ENCODE results near the gene TSPYL1. TPM values are rescaled to one million over a fixed set of nuclear protein-coding genes. Genes with fewer than 3 reads are reported as not detected.

Gene TSPYL1
- total RNA-seq (10 to 100 TPM; 61.9 to 89.3 TPM), polyA plus RNA-seq (ENCODE audit: insufficient read length in 6 of 6) (100 to 1,000 TPM in 1 of 6 donors, 10 to 100 TPM in 5; 65.6 to 100 (median 81.5) TPM)
- long read RNA-seq, donor 1, transcript TSPYL1-201 (1 exons, 3,326 nt): major isoform, 158 of 158 reads
- long read RNA-seq, donor 1, partial matches to known transcripts: 0 of 158 reads
- long read RNA-seq, donor 1, other reads (novel, unspliced or antisense): 0 of 158 reads
- long read RNA-seq, donor 2, transcript TSPYL1-201 (1 exons, 3,326 nt): major isoform, 180 of 180 reads
- long read RNA-seq, donor 2, partial matches to known transcripts: 0 of 180 reads
- long read RNA-seq, donor 2, other reads (novel, unspliced or antisense): 0 of 180 reads
- long read RNA-seq, donor 3, transcript TSPYL1-201 (1 exons, 3,326 nt): major isoform, 79 of 79 reads
- long read RNA-seq, donor 3, partial matches to known transcripts: 0 of 79 reads
- long read RNA-seq, donor 3, other reads (novel, unspliced or antisense): 0 of 79 reads
- long read RNA-seq, donor 4, transcript TSPYL1-201 (1 exons, 3,326 nt): major isoform, 23 of 23 reads
- long read RNA-seq, donor 4, partial matches to known transcripts: 0 of 23 reads
- long read RNA-seq, donor 4, other reads (novel, unspliced or antisense): 0 of 23 reads
- long read RNA-seq, donor 5, transcript TSPYL1-201 (1 exons, 3,326 nt): major isoform, 109 of 109 reads
- long read RNA-seq, donor 5, partial matches to known transcripts: 0 of 109 reads
- long read RNA-seq, donor 5, other reads (novel, unspliced or antisense): 0 of 109 reads
- long read RNA-seq, donor 6, transcript TSPYL1-201 (1 exons, 3,326 nt): major isoform, 85 of 85 reads
- long read RNA-seq, donor 6, partial matches to known transcripts: 0 of 85 reads
- long read RNA-seq, donor 6, other reads (novel, unspliced or antisense): 0 of 85 reads
- long read RNA-seq, donor 7, transcript TSPYL1-201 (1 exons, 3,326 nt): major isoform, 34 of 34 reads
- long read RNA-seq, donor 7, partial matches to known transcripts: 0 of 34 reads
- long read RNA-seq, donor 7, other reads (novel, unspliced or antisense): 0 of 34 reads
- long read RNA-seq, donor 8, transcript TSPYL1-201 (1 exons, 3,326 nt): major isoform, 124 of 124 reads
- long read RNA-seq, donor 8, partial matches to known transcripts: 0 of 124 reads
- long read RNA-seq, donor 8, other reads (novel, unspliced or antisense): 0 of 124 reads
- long read RNA-seq, donor 9, transcript TSPYL1-201 (1 exons, 3,326 nt): major isoform, 5 of 5 reads
- long read RNA-seq, donor 9, partial matches to known transcripts: 0 of 5 reads
- long read RNA-seq, donor 9, other reads (novel, unspliced or antisense): 0 of 5 reads
- long read RNA-seq, donor 10, transcript TSPYL1-201 (1 exons, 3,326 nt): major isoform, 5 of 5 reads
- long read RNA-seq, donor 10, partial matches to known transcripts: 0 of 5 reads
- long read RNA-seq, donor 10, other reads (novel, unspliced or antisense): 0 of 5 reads
- long read RNA-seq, donor 11, transcript TSPYL1-201 (1 exons, 3,326 nt): major isoform, 209 of 209 reads
- long read RNA-seq, donor 11, partial matches to known transcripts: 0 of 209 reads
- long read RNA-seq, donor 11, other reads (novel, unspliced or antisense): 0 of 209 reads
- long read RNA-seq, donor 12, transcript TSPYL1-201 (1 exons, 3,326 nt): major isoform, 156 of 156 reads
- long read RNA-seq, donor 12, partial matches to known transcripts: 0 of 156 reads
- long read RNA-seq, donor 12, other reads (novel, unspliced or antisense): 0 of 156 reads

GRCh38 chr6:116279232-116280160 is at the start of gene TSPYL1:
Gene TSPYL1, minus strand, starts transcription at chr6:116279930. Its CDS starts 100 bp downstream, at chr6:116279830.
- H3K27me3 ChIP-seq: no peaks in the 10 kb centered on the region
- H3K9me3 ChIP-seq: no peaks in the 10 kb centered on the region
- DNase-seq (peak; percentile 94 to 98 (median 96)), ATAC-seq (peak; percentile 95)
- intact Hi-C loops (cut with DNase I): loop anchor here in 1 of 2 donors (10.0 kb wide), 1 partner anchor 255 kb away; no protein-coding TSS in a partner anchor
- peak within 1 kb of the TSS; percentile 98 to 99 for H3K27ac ChIP-seq
- TF ChIP-seq CTCF (IDR thresholded peaks at IDR 0.05): peak in 1 of 2 donors; percentile 1
- peaks cover 0 to under 1% of the 10 kb centered on the region in 2 donors for H3K36me3 ChIP-seq
- H3K4me3 ChIP-seq: peak within 1 kb of the TSS; percentile 88 to 95
- peaks cover 28 to 54% of the 10 kb centered on the region in 2 donors for H3K4me1 ChIP-seq

- intact Hi-C loops (cut with DNase I): no loop called here
- Histone ChIP-seq H3K27me3 (no peaks in the 10 kb centered on the region), H3K9me3 (no peaks in the 10 kb centered on the region), H3K4me3 (no peak overlapping the region), H3K4me1 (peaks cover 3 to 7% of the 10 kb centered on the region in 2 donors), H3K36me3 (no peaks in the 10 kb centered on the region), H3K27ac (no peak overlapping the region)
- peak in 1 of 4 donors; percentile 16 for DNase-seq
- no peak for TF ChIP-seq CTCF (IDR thresholded peaks at IDR 0.05)
- no peak for ATAC-seq
Observed at GRCh38 chr6:116329156-116329555, 49.4 kb upstream of the TSPYL1 start.

- DNase-seq (peak in 1 of 4 donors; percentile 3), ATAC-seq (peak; percentile 44)
- Histone ChIP-seq H3K27me3 (no peaks in the 10 kb centered on the region), H3K36me3 (no peaks in the 10 kb centered on the region), H3K9me3 (no peaks in the 10 kb centered on the region), H3K4me3 (no peak overlapping the region), H3K4me1 (peaks cover 3 to 7% of the 10 kb centered on the region in 2 donors), H3K27ac (peak overlapping the region in 1 of 2 donors; percentile 34)
- TF ChIP-seq CTCF (IDR thresholded peaks at IDR 0.05): no peak
- intact Hi-C loops (cut with DNase I): no loop called here
Observed at GRCh38 chr6:116328528-116328903, 48.8 kb upstream of the TSPYL1 start.
